ENCODE results near the gene ACER1.

DNA sequence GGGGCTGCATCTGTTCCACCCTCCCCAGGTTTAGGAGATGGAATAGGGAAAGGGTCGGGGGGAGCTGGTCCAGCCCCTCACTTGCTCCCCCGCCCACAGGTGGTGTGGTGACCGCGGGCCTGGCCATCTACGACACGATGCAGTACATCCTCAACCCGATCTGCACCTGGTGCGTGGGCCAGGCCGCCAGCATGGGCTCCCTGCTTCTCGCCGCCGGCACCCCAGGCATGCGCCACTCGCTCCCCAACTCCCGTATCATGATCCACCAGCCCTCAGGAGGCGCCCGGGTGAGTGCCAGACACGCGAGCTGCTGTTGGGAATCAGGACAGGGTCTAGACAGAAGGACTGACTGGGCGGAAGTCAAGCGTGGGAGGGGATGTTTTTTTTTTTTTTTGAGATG is 30.9 kb upstream of the ACER1 start:
- TF ChIP-seq POLR2A (IDR thresholded peaks at IDR 0.05) = no peak
- TF ChIP-seq, protein P1, sequence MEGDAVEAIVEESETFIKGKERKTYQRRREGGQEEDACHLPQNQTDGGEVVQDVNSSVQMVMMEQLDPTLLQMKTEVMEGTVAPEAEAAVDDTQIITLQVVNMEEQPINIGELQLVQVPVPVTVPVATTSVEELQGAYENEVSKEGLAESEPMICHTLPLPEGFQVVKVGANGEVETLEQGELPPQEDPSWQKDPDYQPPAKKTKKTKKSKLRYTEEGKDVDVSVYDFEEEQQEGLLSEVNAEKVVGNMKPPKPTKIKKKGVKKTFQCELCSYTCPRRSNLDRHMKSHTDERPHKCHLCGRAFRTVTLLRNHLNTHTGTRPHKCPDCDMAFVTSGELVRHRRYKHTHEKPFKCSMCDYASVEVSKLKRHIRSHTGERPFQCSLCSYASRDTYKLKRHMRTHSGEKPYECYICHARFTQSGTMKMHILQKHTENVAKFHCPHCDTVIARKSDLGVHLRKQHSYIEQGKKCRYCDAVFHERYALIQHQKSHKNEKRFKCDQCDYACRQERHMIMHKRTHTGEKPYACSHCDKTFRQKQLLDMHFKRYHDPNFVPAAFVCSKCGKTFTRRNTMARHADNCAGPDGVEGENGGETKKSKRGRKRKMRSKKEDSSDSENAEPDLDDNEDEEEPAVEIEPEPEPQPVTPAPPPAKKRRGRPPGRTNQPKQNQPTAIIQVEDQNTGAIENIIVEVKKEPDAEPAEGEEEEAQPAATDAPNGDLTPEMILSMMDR (IDR thresholded peaks at IDR 0.05) = no peak

Data from uterus (tissue), 2 donors.